Measurements from ENCODE around the gene KIAA1671.

Gene KIAA1671

DNA sequence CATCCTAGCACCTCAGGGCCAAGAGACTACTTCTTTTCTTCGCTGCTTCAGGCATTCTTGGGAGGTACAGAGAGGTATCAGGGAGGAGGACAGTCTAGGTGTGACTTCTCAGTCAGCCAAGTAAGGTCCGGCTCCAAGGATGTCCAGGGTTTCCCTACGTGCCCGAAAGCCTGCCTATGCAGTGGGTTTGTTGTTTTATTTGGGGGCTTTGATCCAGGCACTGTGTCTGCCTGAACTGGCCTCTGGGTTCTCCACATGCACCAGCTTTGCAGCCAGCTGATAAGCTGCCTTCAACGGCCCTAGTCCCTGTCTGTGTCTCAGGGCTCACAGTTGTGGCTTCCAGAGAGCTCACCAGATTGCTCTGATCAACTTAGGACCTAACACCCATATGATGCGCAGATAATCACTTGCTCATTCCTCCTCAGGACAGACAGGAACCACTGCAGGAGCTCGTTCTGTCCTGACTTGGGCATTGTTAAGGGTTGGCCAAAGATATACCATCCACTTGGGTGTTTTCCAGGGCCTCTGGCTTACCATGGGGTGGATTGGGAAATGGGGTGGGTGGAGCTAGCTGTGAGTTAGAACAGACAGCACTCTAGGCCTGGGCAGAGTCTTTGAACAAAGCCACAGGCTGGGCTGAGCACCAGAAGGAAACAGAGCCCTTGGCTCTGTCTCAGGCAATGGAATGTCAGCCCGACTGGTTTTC lies 201.6 kb downstream of the KIAA1671 start:
- TF ChIP-seq, protein P1, sequence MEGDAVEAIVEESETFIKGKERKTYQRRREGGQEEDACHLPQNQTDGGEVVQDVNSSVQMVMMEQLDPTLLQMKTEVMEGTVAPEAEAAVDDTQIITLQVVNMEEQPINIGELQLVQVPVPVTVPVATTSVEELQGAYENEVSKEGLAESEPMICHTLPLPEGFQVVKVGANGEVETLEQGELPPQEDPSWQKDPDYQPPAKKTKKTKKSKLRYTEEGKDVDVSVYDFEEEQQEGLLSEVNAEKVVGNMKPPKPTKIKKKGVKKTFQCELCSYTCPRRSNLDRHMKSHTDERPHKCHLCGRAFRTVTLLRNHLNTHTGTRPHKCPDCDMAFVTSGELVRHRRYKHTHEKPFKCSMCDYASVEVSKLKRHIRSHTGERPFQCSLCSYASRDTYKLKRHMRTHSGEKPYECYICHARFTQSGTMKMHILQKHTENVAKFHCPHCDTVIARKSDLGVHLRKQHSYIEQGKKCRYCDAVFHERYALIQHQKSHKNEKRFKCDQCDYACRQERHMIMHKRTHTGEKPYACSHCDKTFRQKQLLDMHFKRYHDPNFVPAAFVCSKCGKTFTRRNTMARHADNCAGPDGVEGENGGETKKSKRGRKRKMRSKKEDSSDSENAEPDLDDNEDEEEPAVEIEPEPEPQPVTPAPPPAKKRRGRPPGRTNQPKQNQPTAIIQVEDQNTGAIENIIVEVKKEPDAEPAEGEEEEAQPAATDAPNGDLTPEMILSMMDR (IDR thresholded peaks at IDR 0.05; ENCODE audit: insufficient read depth, low read length, poor library complexity, severe bottlenecking): no peak
- no peak for TF ChIP-seq EZH2phosphoT487 (conservative IDR thresholded peaks at IDR 0.05; ENCODE audit: low read length)
- Histone ChIP-seq H3K27ac (ENCODE audit: low read depth, low read length) (no peak overlapping the region), H3K79me2 (ENCODE audit: insufficient read depth, low read length) (no peaks in the 10 kb centered on the region), H3K9ac (ENCODE audit: low read length) (no peak overlapping the region), H3K4me3 (ENCODE audit: insufficient read depth, low read length, poor library complexity, severe bottlenecking) (no peak overlapping the region), H3K4me2 (ENCODE audit: low read depth, low read length, poor library complexity, severe bottlenecking) (no peak overlapping the region), H4K20me1 (ENCODE audit: low read depth, low read length) (no peaks in the 10 kb centered on the region), H3K36me3 (ENCODE audit: low read length) (no peaks in the 10 kb centered on the region), H3F3A (ENCODE audit: insufficient read depth) (no peaks in the 10 kb centered on the region), H3K27me3 (ENCODE audit: low read length) (no peaks in the 10 kb centered on the region), H3K9me3 (ENCODE audit: insufficient read depth, low read length) (no peaks in the 10 kb centered on the region), H2AFZ (ENCODE audit: low read depth, low read length, severe bottlenecking) (no peak overlapping the region), H3K9me2 (replicated peaks; ENCODE audit: insufficient read depth, low read length) (no peaks in the 10 kb centered on the region)

DNA sequence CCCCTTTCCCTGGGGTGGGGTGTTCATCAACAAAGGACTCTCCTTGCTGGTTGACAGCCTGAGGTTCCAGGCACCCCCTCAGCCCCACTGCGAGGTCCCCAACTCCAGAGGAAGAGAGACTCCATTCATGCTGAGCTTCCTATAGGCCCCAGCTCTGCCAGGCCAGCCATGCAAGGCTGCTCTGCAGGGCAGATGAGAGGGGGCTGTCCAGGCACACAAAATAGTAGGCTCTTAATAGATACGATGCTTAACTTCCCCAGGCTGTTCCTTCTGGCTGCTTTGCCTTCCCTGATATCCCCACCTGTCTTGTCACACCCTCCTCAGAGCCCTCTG lies 202.1 kb downstream of the KIAA1671 start:
- Histone ChIP-seq H3K9me2 (replicated peaks; ENCODE audit: insufficient read depth, low read length) (no peaks in the 10 kb centered on the region), H3K27me3 (ENCODE audit: low read length) (no peaks in the 10 kb centered on the region), H3K9ac (ENCODE audit: low read length) (no peak overlapping the region), H4K20me1 (ENCODE audit: low read depth, low read length) (no peaks in the 10 kb centered on the region), H3K27ac (ENCODE audit: low read depth, low read length) (no peak overlapping the region), H3K9me3 (ENCODE audit: insufficient read depth, low read length) (no peaks in the 10 kb centered on the region), H3K4me2 (ENCODE audit: low read depth, low read length, poor library complexity, severe bottlenecking) (no peak overlapping the region), H3K79me2 (ENCODE audit: insufficient read depth, low read length) (no peaks in the 10 kb centered on the region), H3K4me3 (ENCODE audit: insufficient read depth, low read length, poor library complexity, severe bottlenecking) (no peak overlapping the region), H3K36me3 (ENCODE audit: low read length) (no peaks in the 10 kb centered on the region), H2AFZ (ENCODE audit: low read depth, low read length, severe bottlenecking) (no peak overlapping the region), H3F3A (ENCODE audit: insufficient read depth) (no peaks in the 10 kb centered on the region)
- TF ChIP-seq, protein P1 (IDR thresholded peaks at IDR 0.05; ENCODE audit: insufficient read depth, low read length, poor library complexity, severe bottlenecking): no peak
- TF ChIP-seq EZH2phosphoT487 (conservative IDR thresholded peaks at IDR 0.05; ENCODE audit: low read length): no peak

DNA sequence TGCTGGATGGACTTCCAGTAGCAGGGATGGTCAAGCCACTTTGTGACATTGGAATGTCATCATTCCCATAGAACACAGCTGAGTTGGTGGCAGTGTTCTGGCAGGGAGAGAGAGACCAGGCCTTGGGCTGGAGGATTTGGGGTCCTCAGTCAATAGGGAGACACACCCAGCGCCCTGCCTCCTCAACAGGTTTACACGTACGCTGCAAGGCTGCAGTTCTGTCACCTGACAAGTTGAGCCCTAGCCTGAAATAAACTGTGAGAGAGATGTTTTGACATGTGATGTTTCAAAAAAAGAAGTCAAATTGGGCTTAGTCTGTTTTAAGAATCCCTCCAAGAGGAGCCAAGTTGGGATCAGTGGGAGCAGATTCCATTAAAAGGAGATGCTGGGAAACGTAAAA lies 204.2 kb downstream of the KIAA1671 start:
- H2AFZ ChIP-seq (ENCODE audit: low read depth, low read length, severe bottlenecking): no peak overlapping the region
- TF ChIP-seq EZH2phosphoT487 (conservative IDR thresholded peaks at IDR 0.05; ENCODE audit: low read length): no peak
- TF ChIP-seq, protein P1 (IDR thresholded peaks at IDR 0.05; ENCODE audit: insufficient read depth, low read length, poor library complexity, severe bottlenecking): no peak
- H3K36me3 ChIP-seq (ENCODE audit: low read length): no peaks in the 10 kb centered on the region
- no peaks in the 10 kb centered on the region for H3K9me3 ChIP-seq (ENCODE audit: insufficient read depth, low read length)
- no peak overlapping the region for H3K4me2 ChIP-seq (ENCODE audit: low read depth, low read length, poor library complexity, severe bottlenecking)
- H3K4me3 ChIP-seq (ENCODE audit: insufficient read depth, low read length, poor library complexity, severe bottlenecking): no peak overlapping the region
- no peaks in the 10 kb centered on the region for H3K9me2 ChIP-seq (replicated peaks; ENCODE audit: insufficient read depth, low read length)
- no peaks in the 10 kb centered on the region for H3K79me2 ChIP-seq (ENCODE audit: insufficient read depth, low read length)
- no peaks in the 10 kb centered on the region for H3K27me3 ChIP-seq (ENCODE audit: low read length)
- H3F3A ChIP-seq (ENCODE audit: insufficient read depth): no peaks in the 10 kb centered on the region
- H4K20me1 ChIP-seq (ENCODE audit: low read depth, low read length): no peaks in the 10 kb centered on the region
- no peak overlapping the region for H3K9ac ChIP-seq (ENCODE audit: low read length)
- no peak overlapping the region for H3K27ac ChIP-seq (ENCODE audit: low read depth, low read length)

Data from SU-DHL-6 (cell line).